GM18507 (cell line): ENCODE results near the gene TRPC4.

ENCODE experiments used
- DNase-seq: peaks from one replicate; pipeline ENCODE4 v3.0.0; 2011; ENCODE audit warnings: low read depth; ENCODE audit not compliant: insufficient read length; ENCODE audit errors: extremely low spot score
- FAIRE-seq: peaks from 2 replicates; lab custom pipeline; 2011; peaks lifted over from hg19 to GRCh38; lab: Jason Lieb, UNC

The TRPC4 gene

DNA sequence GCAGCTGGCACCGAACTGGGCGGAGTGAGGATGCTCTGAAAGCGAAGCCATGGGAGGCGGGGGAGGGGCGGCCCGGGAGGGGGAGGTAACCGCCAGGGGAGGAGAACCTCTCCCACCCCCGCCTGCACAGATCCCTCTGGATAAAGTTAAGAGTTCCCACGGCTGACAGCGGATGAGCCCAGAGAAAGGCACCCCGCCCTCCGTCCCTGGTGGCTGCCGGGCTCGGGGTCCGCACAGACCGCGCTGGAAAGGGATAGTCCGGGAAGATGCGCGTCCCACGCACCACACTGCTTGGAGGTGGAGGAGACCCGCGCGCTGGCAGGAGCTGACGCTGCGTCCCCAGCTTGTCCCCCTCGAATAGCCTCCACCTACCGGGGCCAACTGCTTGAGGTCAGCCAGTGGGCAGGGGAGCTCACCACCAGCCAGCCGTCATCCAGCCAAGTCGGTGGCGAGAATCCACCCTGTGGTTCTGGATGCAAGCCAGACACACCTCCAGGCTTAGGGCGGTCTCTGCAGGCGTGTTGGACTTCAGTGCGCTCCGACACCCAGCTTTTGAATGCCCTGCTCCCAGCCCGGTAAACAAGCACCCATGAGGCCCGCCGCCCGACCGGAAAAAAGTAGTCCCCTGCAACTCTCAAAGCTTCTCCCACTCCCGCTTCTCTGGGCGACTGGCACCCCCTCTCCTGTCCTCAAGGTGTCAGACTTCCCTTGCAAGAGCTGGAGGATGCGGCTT is at the start of gene TRPC4:
Gene TRPC4 (minus strand): TSS at position 17 of the 733 bp plus-strand sequence. CDS start 86,439 bp downstream, outside the sequence.
- FAIRE-seq (no peak), DNase-seq (no peak)

DNA sequence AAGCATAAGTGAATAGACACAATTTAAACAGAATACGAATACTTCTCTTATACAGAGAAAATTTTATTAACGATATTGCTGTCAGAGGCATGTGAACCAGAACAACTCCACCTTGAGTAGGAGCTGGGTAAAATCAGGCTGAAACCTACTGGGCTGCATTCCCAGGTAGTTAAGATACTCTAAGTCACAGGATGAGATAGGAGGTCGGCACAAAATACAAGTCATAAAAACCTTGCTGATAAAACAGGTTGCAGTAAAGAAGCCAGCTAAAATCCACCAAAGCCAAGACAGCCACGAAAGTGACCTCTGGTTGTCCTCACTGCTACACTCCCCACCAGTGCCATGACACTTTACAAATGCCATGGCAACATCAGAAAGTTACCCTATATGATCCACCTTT is 49.2 kb upstream of the TRPC4 start:
- no peak for DNase-seq
- no peak for FAIRE-seq

DNA sequence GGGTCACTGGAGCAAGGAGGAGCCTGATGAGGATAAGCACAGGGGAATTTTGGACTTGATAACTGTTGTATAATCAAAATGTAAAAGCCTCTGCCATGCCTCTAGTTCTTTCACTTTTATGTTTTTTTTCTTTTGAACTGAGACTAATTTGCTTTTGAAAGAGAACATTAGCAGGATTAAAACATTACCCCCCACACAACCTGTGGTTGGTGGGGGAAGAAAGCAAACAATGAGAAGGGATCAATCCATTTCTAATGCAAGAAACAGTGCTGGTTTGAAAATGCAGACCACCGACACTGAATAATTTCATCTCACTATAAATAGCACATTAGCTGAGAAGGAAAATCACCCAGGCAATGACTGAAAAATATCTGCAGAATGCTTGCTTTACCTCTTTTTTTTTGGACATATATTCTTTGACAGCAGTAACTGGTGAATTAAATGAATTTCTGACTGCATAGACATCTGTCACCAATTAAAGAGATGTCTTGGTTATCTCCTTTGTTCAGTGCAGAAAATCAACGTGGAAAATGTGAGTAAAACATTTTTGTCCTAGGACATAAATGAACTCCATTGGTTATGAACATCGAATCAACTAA is 48.6 kb upstream of the TRPC4 start:
- no peak for FAIRE-seq
- DNase-seq = no peak

DNA sequence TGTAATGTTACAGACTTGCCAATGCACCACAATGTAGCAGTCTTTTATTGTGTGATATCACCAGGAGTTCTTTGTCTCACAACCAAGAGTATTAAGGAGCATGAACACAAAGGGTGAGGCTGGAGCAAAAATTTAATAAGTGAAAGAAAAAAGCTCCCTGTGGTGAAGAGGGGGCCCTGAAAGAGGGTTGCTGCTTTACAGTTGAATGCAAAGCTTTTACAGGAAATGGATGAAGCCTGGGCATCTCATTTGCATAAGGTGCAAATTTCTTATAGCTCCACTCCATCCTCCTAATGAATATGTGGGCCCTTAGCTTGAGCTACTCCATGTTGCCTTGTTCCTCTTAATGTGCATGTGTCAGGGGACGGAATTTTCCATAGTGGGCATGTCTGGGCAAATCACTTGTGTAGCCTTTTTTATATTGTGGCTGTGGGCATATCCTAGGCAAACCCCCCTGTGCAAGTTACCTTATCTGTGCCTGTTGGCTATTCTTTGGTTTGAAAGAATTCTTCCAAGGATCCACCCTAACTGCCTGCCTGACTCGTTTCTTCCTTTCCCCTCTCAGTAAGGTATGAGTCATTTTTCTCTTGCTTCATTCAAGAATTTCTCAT is 45.3 kb upstream of the TRPC4 start:
- FAIRE-seq = no peak
- DNase-seq = no peak

DNA sequence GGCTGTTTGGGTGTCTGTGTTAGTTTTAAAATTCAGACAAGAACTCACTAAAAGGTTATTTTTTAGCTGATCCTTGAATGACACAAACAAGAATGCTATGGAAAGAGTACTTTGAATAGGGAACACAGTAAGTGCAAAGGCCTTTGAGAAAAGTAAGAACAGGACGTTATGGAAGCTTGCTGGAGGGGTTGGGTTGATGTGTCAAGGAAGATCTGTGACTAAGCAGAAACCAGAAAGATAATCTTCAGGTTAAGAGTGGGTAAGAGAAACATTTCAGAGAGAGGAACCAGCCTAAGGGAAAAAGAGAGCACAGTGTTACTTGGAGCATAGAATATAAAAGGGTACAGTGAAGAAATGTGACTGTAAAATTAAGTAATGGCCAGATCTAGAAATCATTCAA is 41.2 kb upstream of the TRPC4 start:
- FAIRE-seq (no peak), DNase-seq (no peak)

DNA sequence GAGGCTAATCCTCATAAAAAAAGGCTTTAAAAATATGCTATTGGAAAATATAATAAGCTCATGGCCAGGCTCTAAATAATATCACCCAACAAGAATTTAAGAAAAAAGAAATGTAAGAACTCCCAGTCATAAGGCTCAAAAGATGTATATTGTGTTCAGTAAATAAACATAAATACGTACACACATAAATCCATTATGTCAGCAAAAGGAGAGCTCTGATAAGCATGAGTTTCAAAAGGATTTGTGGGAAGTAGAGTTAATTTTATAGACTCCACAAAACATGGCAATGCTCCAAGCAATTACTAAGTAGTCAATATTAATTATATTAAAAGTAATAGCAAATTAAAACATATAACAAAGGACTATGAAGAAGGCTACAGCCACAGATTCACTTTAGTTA is 37.3 kb upstream of the TRPC4 start:
- FAIRE-seq (no peak), DNase-seq (no peak)

DNA sequence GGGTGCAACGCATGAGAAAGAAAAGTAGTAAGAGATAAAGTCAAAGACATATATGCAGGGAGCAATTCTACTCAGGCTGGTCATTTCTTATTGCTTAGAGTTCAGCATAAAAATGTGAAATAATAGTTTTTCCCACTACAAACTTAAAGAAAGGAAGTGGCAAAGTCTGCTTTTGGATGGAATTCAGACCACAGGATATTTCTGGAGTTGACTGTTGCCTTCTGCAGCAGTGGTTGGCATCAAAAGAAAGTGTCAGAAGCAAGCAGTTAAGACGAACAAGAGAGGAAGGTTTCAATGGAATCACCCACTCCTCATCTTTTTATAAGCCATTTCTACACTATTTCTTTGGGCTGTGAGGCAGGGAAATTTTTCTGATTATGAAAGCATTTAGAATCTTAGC is 36.2 kb upstream of the TRPC4 start:
- FAIRE-seq = no peak

DNA sequence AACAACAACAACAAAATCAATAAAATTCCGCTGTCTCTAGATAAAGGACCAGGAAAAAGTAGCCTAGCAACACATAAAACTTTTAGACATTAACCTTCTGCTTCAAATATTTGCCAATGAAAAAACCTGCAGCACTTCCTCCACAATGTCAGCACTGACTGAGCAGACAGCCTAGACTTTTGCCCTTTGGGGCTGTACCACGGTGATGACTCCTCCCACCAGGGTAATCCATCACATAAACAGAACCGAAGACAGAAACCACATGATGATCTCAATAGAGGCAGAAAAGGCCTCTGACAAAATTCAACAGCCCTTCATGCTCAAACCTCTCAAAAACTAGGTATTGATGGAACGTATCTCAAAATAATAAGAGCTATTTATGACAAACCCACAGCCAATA is 30.2 kb upstream of the TRPC4 start:
- no peak for FAIRE-seq
- DNase-seq = no peak

More for the DNA sequence above, 36.2 kb upstream of the TRPC4 start:
- DNase-seq = no peak

DNA sequence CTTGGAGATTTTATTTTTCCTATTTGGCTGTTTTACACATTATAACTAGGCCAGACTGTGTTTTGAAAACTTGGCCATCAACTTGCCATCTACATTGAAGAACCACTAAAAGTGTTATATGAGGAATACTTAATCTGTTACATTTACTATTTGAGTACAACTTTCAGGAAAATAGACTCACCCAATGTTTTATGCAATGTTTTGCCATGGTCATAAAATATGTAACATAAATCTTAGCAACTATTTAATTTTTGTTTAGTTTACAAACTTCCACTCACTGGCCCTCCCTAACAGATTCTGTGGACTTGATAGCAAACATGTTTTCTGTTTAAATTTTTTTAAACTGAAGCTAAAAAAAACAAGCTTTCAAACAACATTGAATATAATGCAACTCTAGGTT is 23.7 kb upstream of the TRPC4 start:
- FAIRE-seq = no peak
- no peak for DNase-seq

DNA sequence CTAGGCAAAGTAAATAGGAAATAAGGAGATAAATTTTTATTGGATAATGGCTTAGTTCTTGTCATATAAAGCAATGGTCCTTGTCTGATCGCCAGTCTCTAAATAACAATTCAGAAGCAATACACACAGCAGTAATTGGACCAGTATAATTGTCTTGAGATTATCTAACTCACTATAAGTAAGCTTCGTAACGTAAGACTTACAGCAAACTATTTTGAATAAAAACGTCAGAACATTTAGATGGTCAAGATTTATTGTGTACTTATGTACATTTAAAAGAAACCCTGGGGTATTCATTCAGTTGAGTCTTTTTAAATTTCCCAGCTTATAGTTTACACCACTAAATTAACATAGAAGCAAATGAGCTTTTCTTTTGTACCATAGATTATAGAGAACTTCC is 20.2 kb upstream of the TRPC4 start:
- no peak for DNase-seq
- FAIRE-seq = no peak

DNA sequence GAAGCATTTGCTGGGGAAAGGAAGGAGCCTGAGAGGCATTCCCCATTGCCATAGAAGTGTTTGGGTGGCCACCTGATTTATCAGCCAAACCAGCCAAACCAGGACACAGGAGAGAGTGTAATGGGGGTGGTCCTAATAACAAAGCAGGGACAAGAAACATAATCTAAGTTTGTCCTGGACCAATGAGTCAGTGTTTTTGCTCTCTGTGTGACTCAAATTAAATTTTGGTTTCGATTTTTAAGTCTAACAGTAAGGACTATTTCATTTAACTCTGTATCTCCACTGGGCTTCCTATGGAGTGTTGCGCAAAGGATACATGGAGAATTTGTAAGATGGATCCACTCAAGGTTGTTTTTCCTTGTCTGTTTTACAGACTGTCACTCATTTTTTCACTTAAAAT is 19.5 kb upstream of the TRPC4 start:
- DNase-seq = no peak

DNA sequence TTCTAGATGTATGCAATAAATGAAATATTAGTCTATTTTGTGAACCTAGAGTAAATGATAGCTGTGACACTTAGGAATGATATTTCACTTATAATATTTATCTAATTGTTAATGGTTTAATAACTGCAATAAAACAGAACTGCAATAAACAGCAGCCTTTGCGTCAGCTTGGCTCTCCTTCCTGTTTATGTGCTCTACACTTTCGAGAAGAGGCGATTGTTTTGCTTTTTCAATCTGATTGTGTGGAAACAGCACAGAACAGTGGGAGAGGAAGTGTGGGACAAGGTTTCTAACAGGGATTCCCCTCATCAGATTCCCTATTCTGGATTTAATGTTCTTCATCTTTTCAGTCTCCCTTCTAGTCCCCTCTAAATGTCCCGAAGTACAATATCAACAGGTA is 17.3 kb upstream of the TRPC4 start:
- FAIRE-seq (no peak), DNase-seq (no peak)

More for the DNA sequence above, 19.5 kb upstream of the TRPC4 start:
- no peak for FAIRE-seq

DNA sequence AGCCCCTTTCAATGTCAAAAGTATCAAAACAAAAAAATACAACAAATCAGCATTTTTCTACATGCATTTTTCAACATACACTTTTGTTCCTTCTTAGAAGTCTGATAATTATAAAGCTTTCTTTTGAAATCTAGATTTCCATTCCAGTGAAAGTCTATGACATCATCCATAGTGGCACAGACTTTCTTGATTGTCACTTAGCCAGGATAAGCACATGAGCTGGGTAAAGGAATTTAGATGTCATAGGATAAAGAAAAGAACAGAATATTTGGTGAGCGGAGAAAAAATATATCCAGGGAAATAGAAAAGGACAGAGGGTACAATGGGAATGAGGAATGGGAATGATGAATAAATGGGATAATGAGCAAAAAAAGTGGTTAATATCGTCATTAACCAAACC is 15.1 kb upstream of the TRPC4 start:
- FAIRE-seq (no peak), DNase-seq (no peak)

DNA sequence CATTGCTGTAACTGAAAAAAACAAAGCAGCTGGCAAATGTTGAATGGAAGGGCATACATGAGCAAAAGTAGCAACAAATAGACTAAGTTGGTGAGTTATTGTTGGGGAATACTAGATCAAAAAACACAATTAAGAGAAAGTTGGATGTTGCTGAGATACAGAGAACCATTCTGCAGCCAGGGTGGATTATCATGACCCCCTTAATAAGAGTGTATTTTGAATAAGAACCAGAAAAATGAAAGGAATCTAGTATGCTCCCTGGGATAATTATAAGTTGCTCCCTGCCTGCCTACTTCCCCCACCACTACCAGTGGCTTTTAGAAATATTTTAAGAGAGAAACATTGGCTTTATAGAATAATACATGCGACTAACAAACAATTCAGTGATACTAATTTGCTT is 14.5 kb upstream of the TRPC4 start:
- FAIRE-seq (no peak), DNase-seq (no peak)

DNA sequence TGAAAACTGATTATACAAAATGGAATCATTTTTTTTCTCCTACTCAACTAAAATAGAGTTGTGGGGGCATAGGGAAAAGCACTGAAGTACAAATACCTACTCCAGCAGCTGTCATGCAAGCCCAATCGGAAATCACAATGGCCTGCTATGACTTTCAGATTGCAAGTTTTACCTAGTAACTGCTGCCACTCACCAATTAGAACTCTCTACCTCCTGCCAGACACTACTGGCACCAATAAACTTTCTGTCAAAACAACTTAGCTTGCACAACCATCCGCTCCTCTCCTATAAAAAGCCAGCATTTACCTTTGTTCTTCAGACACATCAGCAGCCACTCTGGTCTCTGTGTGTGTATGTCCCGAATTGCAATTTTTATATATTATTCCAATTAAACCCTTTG is 9.3 kb upstream of the TRPC4 start:
- DNase-seq (no peak), FAIRE-seq (no peak)

DNA sequence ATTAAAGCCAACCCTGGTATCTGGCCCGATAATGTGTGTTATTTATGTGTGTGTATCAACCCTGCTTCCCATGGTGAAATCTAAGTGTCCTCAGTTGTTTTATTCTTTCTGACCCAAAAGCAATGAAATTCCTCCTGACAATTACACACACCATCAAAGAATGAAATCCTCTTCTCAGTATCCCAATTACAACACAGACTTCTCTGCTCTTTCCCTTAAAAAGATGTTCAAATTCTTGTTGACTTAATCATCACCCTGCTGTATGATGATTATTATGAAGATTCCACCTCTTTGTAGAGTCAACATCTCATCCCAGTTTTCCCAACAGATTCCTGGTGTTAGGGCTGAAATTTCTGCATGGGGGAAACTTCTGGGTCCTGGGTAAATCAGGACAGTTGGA is 8.9 kb upstream of the TRPC4 start:
- DNase-seq = no peak
- FAIRE-seq = no peak

DNA sequence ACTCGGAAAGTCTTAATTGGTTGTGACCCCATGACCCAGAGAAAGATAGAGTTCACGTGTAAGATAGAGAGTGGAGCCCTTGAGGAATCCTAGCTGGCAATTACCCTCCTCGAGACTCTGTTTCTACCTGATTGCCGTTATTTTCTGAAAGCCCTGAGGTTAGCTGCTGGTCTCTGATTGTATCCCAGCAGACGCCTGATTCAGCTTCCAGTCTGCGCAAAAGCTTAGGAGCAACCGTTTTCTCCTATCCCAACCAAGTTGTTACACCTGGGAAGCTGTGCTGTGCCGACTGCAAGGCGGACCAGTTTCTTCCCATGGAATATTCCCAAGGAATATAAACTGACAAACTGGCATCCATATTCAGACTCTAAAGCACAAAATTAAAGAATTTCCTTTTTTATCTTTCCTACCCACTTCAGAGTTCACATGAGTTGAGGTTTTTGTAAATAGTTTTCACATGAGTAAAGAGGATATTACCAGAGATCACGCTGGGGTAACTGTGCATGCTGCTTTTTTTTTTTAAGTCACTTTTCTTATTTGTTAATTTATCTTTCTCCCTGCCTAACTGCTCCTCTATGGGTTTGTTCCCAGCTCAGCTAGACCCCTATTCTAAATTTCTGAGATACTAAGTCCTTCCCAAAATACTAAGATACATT is 1.5 kb upstream of the TRPC4 start:
- no peak for FAIRE-seq
- DNase-seq = no peak

DNA sequence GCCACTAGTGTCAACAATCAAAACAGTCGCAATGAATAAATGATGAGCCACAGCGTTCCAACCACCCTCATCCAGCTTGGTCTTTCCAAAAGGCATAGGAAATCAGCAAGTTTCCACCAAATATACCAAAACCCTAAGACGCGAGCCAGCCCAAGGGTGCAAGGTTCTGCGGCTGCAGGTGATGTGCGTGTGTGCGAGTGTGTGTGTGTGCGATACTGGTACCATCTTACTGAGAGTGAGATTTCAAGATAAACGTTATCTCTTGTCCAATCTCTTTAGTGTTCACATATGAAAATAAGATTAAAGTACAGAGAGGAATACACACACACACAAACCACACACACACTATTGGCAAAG is 895 bp upstream of the TRPC4 start:
- no peak for FAIRE-seq

DNA sequence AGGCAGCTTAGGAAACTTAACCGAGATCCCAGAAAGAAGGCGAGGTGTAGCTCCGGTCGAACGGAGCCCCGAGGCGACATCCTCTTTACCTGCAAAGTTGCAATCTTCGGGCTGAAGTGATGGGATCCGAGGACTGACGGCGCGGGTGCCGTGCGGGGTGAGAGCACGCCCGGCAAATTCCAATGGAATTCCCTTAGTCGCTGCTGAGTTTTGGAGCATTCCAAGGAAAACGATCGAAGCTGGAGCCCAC is 141 bp downstream of the TRPC4 start:
- FAIRE-seq (no peak), DNase-seq (no peak)

More for the DNA sequence above, 895 bp upstream of the TRPC4 start:
- no peak for DNase-seq

DNA sequence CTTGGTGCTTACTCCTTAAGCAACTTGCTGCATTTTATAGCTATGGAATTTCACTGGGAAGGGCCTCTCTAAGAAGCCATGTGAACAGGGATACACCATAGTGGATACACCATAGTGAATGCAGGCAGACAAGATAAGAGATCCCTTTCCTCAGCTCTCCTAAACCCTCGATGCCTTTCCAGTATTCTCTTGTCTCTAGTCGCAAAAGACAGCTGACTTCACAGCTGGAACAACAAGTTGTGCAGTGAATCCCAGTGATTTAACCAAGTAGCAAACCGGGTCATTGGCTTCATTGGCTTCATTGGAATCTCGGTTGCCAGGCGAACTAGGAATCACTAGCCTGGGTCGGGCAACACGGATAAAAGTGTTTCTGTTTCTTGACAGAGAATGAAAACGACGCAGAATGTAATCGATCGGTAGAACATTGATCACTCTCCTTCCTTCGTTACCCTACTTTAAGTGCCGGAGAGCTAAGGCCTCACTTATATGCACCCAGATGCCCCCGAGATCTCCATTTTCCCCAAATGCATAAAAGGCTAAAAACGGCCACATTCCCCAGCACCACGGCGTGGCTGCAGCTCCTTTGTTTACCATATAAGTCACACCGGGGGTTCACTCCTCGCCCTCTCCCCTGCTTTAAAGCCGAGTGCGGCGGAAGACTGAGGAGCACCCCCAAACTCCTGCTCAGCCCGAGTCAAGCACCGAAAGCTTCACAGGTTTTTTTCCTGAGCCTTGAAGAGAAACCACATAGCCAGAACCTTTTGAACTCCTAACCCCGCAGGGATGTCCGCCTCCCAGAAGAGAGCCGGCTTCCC is 674 bp downstream of the TRPC4 start:
- FAIRE-seq (no peak), DNase-seq (no peak)
